Mucosa of descending colon (tissue), 3 donors: ENCODE measurements around the gene DNAL1. TPM values are rescaled to one million over a fixed set of nuclear protein-coding genes. Genes with fewer than 3 reads are reported as not detected.
"Not testable (repeated sequence)": the region's sequence is repeated elsewhere in the genome, so short reads cannot be mapped to it uniquely, and the experiment has no call there.

Source experiments
- ATAC-seq: fragments of 200-7000 bp; cut with Tn5 transposase; one replicate; pipeline ENCODE4 v1.9.1; 2020; ENCODE audit warnings: mild to moderate bottlenecking, moderate library complexity
- DNase-seq, 3 donors: peaks; one replicate each; pipeline ENCODE4 v3.0.0-alpha.2; 2020
- H3K36me3 ChIP-seq: fragments of 200-600 bp; one replicate; pipeline ENCODE4 v1.8.0; 2021; ENCODE audit warnings: low read depth, mild to moderate bottlenecking
- H3K4me1 ChIP-seq: fragments of 200-600 bp; one replicate; pipeline ENCODE4 v1.8.0; 2021; ENCODE audit warnings: low read depth, mild to moderate bottlenecking
- H3K4me3 ChIP-seq: fragments of 200-600 bp; one replicate; pipeline ENCODE4 v1.8.0; 2021; ENCODE audit warnings: mild to moderate bottlenecking
- H3K9me3 ChIP-seq: fragments of 200-600 bp; one replicate; pipeline ENCODE4 v1.8.0; 2021; ENCODE audit warnings: mild to moderate bottlenecking
- CTCF ChIP-seq: fragments of 200-600 bp; IDR thresholded peaks from one replicate; pipeline ENCODE4 v1.8.0; 2022; ENCODE audit warnings: antibody characterized with exemption, mild to moderate bottlenecking
- intact Hi-C, 2 donors: fragments of 100-400 bp; cut with DNase I in 1 of 2; cut with micrococcal nuclease in 1 of 2; formaldehyde crosslinking; loops; one replicate each; pipeline versions ENCODE4 v1.11.0 to v1.11.1; 2022; cut with DNase I, micrococcal nuclease
- total RNA-seq, 3 donors: library from RNA; stranded (reverse); fragmentation: NEBNext Ultra II Directional in 2 of 3; extraction: Animal tissue kit (Norgen Biotek cat#: 25700) in 2 of 3; gene quantifications; one replicate each; pipeline versions ENCODE4 v1.2.1 to v1.2.4, GENCODE V29; 2021 to 2023
- donor health status: DM: no; HTN: no; CAD: no; lungs with moderate emphysema.
- donor health status: DM: no; HTN: no; CAD: no.
- donor health status: DM: no; HTN: yes; CAD: no.

The DNAL1 gene
- total RNA-seq, 3 donors from 2014 or later = 7.0 to 18.9 (median 7.6) TPM

- Histone ChIP-seq H3K36me3 (no peaks in the 10 kb centered on the region), H3K4me1 (no peaks in the 10 kb centered on the region), H3K4me3 (no peak overlapping the region), H3K9me3 (no peaks in the 10 kb centered on the region)
- no peak for DNase-seq
- intact Hi-C loops = no loop called here
- peak; percentile 79 for ATAC-seq
- TF ChIP-seq CTCF = no peak
Measured at GRCh38 chr14:73700325-73700724, 55.5 kb downstream of the DNAL1 start.

- intact Hi-C loops, H3K4me3 ChIP-seq, H3K4me1 ChIP-seq, H3K36me3 ChIP-seq, ATAC-seq, H3K9me3 ChIP-seq, DNase-seq: not testable (repeated sequence)
Measured at GRCh38 chr14:73708076-73708475, 63.3 kb downstream of the DNAL1 start.

- H3K4me3 ChIP-seq = no peak overlapping the region
- intact Hi-C loops = no loop called here
- H3K4me1 ChIP-seq = no peaks in the 10 kb centered on the region
- DNase-seq (no peak), ATAC-seq (no peak)
- H3K9me3 ChIP-seq = no peaks in the 10 kb centered on the region
- no peaks in the 10 kb centered on the region for H3K36me3 ChIP-seq
- TF ChIP-seq CTCF = no peak
Measured at GRCh38 chr14:73709904-73710469, 65.2 kb downstream of the DNAL1 start.

- DNase-seq = no peak
- Histone ChIP-seq H3K36me3 (no peaks in the 10 kb centered on the region), H3K4me3 (no peak overlapping the region), H3K9me3 (no peaks in the 10 kb centered on the region), H3K4me1 (no peaks in the 10 kb centered on the region)
- no peak for ATAC-seq
- intact Hi-C loops = no loop called here
- no peak for TF ChIP-seq CTCF
Measured at GRCh38 chr14:73710737-73711136, 66.0 kb downstream of the DNAL1 start.

- intact Hi-C loops = no loop called here
- Histone ChIP-seq H3K36me3 (no peaks in the 10 kb centered on the region), H3K4me1 (no peaks in the 10 kb centered on the region), H3K4me3 (no peak overlapping the region), H3K9me3 (no peaks in the 10 kb centered on the region)
- TF ChIP-seq CTCF = no peak
- no peak for ATAC-seq
- DNase-seq = no peak
Measured at GRCh38 chr14:73712071-73712506, 67.3 kb downstream of the DNAL1 start.

GRCh38 chr14:73712540-73713180, 67.9 kb downstream of the DNAL1 start:
- TF ChIP-seq CTCF = no peak
- Histone ChIP-seq H3K4me3 (no peak overlapping the region), H3K36me3 (no peaks in the 10 kb centered on the region), H3K4me1 (no peaks in the 10 kb centered on the region), H3K9me3 (no peaks in the 10 kb centered on the region)
- DNase-seq = no peak
- ATAC-seq = no peak
- intact Hi-C loops = no loop called here
